IPS-NIHi7 (cell line): ENCODE results near the gene FAT3.

ENCODE experiments used
- DNase-seq: peaks from one replicate; pipeline ENCODE4 v3.0.0; 2012; ENCODE audit warnings: mixed read lengths; ENCODE audit errors: extremely low spot score

Gene FAT3

DNA sequence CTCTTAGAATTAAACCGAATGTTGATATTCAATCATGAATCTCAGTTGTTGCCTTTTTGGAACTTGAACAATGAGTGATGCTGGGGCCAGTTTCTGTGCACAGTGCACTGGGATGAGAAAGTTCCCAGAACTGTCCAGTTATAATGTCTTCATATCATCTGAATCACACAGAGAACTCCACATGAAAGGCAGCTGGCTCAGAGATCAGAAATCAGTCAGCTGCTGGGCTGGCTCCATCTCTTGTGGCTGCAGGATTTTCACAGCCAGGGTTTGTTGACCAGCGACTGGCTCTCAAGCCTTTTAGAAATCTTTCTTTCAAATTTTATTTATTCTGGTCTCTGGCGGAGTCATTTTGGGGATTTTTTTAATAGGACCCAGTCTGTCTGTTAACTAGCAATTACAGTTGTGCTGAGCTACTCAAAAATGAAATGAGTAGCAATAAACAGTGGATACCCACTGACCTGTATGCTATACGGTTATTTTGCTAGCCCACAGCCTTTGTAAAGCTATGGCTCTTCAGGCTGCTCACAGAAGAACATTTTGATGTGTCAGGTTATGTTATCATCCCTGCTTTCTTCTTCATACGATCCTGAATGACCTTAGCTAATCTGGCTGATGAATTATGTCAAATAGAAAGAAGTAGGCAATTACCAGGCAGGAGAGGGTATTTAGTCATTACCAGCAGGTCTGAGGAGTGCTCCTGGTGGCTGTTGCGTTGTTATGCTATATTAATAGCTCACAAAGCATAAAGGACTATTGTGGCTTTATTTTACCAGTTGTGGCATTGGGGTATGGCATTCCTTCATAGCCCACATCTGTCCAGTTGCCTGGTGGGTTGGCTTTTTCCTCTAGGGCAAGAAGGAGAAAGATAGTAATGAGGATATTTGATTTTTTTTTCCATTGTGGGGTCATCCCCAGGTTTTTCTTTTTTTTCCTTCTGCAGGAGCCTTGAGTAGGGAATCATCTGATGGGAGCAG lies 3.6 kb downstream of the FAT3 start:
- DNase-seq: no peak

DNA sequence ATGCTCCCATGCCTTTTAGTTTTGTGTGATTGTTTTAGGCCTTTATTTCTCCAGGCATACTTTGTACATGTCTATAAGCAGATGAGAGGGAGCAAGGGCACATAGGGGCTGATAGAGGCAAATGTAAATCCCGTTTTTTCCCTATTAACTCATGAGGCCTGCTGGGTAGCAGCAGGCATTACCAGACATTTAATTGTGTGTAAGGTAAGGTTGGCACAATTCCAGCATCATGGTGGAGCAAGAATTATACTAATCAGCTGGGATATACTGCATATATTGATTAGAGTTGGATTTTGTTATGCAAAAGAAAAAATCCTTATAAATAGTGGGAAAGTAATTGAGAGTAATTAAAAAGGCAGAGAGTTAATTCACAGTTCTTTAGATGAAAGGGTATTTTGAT lies 12.2 kb downstream of the FAT3 start:
- DNase-seq: no peak

DNA sequence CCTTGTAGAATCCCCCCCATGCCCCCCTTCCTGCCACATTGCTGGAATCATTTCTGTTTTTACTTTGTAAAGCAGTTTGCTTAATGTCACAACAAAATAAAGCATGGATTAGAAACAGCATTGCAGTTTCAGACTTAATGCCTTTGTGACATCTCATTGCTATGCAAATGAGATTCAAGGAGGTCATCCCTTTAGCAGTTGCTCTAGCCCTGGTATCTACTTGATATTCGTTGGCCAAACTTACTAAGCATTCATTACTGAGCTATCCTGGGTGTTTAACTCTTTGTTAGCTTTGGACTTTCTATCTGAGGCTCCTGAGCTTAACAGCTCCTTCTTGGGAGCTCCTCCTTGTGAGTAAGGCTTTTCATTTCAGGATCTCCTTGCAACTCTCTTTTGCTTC lies 16.3 kb downstream of the FAT3 start:
- peak; percentile 24 for DNase-seq

DNA sequence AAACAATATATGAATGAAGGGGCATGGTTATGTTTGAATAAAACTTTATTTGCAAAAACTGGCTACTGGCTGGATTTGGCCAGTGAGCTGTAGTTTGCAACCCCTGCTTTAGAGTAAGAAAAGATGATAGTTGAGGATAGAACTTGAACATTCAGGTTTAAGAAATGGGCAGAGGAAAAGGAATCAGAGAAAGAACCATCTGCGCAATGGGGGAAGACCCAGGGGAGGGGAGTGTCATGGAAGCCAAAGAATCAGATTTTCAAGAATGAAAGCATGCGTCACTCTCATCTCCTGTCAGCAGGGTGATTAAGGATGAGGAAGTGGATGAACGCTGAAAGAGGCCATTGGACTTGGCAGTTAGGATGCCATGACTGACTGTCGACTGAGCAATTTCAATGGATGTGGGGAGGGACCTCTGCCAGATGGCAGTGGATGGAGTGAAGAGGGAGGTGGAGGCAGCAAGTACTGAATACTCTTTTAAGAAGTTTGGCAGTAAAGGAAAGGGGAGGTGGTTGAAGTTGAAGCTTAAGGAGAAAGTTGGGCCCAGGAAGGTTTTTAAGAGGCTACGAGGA lies 21.2 kb downstream of the FAT3 start:
- no peak for DNase-seq

DNA sequence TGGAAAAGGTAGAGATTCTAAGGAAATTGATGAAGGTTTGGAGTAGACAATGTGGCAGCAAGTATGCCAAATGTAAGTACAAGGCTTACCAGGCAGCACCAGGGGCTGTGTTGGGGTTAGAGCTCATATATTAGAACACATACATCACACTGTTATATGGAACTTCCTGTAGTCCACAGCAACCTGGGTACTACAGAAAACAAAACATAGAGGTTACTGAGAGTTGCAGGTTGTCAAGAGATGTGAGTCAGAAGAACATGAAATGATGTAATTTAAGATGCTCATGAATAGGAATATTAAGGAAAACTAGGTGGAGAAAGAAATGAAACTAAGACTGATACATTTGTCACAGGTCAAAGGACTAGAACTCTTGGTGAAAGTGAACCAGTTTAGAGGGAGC lies 22.0 kb downstream of the FAT3 start:
- DNase-seq: no peak

DNA sequence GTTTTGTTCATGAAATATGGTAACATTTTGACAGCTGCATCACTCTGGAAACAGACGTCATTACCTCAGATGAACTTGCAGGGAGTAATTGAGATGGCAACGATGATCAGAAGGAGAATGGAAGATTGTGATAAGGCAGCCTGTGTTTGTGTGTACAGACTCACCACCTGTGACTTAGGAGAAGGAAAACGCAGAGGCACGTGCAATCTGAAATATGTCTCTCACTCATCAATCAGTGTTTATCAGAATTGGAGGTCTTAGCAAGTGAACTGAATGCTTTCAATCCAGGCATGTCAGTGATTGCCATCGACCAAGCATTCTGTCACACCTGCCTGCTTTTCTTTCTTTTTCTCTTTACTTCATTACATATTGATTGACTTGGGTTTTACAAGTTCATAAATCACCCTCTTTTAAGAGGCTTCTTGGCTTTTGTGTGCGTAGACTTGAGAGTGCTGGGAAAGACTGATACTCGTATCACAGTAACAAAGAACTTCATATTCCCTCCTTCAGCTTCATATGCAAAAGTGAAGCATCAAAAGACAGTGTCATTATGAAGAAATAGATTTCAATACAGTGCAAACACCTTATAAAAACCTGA lies 24.6 kb downstream of the FAT3 start:
- no peak for DNase-seq

DNA sequence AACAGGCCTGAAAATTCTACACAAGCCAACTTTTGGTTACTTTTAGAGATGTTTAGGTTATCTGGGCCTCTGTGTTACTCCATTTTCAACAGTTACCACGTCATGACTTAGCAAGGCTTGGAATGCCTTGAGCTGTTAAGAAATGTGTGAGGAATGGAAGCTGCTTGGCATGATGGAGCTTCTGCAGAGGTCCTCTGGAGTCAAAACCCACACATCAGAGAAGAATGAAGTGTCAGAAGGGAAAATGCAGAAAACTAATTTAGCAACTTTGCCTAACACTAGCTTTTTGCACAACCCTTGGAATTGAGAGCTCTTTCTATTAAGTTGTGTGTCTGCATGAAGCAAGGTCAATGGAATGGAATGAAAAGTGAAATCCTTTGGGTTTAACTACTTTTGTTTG lies 27.4 kb downstream of the FAT3 start:
- no peak for DNase-seq

DNA sequence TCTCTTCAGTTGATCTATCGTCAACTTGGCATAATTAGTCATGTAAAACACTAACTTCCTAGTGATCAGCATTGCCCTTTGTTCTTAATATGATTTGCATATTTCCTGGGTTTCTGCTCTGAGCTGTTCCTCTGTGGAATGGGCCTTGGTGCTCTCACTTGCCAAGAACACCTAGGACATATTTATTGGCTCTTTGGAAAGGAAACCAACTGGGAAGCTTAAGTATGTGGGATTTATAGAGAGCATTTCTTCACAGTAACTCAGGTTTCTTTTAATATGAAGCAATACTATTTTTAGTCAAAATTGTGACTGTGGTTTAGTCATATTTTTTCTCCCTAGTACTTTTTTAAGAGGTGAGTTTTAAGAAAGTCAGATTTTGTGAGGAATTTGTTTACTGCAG lies 28.8 kb downstream of the FAT3 start:
- no peak for DNase-seq

DNA sequence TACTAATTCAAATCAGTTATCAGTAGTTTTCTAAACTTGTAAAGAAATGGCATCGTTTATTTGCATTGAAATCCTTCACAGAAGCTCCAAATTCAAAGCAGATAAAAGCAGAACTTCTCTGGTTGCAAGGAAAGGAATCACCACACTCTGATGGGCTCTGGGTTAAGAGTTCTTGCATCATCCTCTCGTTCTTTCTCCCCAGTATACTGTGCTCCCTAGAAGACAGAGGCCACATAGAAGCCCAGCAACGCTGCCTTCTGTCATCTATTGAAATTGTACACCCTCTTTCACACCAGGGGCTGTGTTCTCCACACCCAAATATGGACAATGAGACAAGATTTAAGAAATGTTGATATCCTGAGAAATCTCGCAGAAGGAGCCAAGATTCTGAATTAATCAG lies 29.3 kb downstream of the FAT3 start:
- DNase-seq: no peak

DNA sequence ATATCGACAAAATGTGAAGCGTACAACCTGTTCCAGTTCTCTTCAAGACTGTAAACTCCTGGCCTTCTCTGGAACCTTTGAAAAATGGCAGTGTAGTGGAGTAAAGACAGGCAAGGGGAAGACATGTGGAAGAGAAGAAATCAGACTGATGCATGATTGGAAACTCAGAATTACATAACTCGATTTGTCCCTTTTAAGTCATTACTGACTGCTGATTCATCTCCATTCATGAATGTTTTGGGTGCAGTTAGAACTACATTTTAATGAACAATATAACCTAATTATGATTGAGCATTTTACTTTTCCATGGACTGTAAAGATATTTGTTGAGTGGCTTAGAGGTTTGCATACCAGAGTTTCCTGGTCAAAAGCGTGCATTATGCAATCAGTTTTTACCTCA lies 32.9 kb downstream of the FAT3 start:
- DNase-seq: no peak

DNA sequence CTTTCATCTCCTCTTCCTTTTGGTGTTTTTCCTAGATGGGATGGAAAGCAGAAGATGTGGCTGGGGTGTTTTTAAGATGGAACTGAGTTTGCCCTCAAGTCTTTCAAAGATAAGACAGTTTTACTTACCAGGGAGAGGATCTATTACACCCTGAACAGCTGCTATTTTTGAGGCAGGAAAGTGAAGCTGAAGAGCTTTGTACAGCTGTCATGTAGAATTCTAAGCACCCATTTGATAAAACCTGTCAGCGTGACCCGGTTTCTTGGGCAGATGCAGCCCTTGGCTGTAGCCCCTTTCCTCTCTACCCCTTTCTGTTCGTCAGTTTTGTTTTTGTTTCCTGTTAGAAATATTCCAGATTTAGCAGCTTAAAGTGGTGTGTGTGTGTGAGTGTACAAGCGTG lies 35.2 kb downstream of the FAT3 start:
- no peak for DNase-seq

DNA sequence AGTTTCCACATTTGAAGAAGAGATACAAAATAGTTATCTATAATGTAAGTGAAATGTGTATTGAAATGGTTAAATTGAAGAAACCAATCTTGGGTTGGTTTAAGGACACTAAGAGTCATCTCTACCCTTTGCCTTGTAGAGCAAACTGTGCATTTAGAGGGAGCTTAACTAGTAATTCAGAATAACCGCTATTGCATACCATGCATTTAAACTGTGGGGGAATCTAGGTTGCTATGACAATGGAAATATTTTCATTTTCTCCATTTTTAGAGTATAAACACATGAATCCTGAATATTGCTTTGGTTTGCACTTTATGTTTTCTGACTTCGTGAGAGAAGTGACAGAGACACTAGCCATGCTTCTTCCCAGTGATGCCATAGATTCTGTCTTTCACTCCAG lies 39.7 kb downstream of the FAT3 start:
- no peak for DNase-seq

DNA sequence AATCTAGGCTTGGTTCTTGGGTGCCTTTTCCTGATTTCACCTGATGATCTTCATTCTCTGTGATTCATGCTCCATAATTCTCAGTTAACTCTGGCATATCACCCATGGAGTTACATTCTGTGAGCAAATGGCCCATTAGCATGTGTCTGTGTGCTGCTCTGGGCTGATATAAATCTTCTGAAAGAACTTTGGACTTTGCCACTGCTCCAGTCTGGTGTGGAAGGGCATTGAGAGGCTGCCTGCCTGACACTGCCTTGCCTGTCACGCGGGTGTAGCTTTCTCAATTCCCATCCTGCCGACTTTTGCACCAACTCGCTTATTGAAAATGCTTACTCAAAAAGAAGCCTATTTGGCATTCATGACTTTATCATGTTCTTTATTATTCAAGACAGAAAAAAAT lies 42.2 kb downstream of the FAT3 start:
- no peak for DNase-seq

DNA sequence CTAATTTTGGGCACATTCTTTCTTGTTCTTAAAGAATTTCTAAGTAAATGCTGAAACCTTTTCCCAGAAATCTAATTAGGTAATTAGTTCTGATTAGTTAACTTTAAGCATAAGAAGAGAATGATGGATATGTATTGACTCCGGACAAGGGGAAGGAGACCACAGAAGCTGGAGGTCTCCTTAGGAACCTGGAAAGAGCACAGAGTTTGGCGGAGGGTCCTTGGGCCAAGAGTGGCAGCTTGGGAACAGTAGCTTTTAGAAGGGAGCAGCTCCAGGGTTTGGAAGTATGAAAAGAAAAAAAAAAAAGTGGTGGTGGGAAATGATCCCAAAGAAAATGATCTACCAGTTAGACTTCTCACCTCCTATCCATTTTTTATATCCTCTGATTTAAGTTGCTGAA lies 42.7 kb downstream of the FAT3 start:
- DNase-seq: no peak

DNA sequence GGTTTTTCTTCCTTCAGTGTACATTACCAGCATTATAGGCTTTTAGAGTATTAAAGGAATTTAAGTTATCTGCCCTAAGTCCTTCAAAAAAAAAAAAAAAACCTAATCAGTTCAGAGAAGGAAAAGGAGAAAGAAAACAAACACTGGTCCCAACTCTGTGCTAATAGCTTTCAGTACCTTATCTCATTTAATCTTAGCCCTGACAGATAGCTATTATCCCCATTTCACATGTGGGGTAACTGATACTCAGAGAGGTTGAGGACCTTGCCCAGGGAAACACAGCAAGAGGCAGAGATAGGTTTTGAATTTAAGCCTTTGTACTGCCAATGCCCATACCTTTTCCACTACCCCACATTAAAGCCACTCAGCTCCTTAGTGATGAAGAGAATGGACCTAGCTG lies 43.4 kb downstream of the FAT3 start:
- DNase-seq: no peak

DNA sequence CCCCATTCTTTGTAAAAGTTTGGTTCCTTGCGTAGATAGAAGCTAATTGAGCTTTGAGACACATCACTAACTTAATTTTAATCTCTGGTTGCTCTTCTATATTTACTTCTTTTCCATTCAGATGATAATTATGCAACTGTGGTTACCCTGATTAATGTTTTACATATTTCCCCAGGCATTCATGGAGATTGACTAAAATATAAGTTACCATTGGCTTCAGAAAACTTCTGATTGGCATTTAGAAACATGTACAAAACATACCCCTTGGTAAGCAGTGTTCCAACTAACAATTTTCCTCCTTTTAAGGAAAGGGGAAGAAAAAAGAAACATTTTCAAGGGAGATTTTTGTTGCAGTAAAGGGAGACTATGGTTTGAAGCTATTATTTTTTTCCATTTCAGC lies 43.9 kb downstream of the FAT3 start:
- DNase-seq: no peak

DNA sequence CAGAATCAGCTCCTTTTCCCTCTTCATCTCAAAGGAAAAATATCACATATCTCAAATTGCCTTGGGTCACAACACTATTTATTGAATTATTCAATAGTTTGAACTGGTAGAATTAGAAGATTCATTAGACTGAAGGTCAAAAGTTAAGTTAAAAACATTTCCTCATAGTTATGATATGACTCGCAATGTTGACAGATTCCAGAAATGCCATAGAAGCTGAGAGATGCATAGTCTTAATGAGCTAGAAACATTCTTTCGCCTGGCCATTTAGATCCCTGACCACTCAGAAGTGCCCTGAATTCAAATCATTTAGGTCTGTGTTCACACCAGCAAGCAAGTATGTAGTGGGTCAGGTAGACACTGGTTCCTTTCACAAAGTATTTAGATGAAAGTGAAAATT lies 44.4 kb downstream of the FAT3 start:
- peak; percentile 32 for DNase-seq

DNA sequence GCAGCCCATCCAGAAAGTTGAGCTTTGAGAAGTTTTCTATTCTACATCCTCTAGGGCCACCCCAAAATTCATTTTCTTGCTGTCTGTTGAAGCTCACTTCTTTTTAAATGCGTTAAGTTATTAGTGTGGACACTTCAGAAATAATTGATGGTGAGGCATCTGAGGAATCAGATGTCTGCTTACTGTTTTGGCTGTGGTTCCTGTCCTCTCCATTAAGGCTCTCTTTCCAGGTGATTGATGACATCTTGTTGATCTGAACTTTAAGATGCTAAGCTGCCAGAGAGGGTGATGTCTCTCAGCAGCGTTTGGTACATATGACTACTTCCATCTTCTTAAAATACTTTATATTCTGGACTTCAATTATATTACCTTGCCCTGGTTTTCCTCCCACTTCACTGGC lies 45.2 kb downstream of the FAT3 start:
- no peak for DNase-seq

DNA sequence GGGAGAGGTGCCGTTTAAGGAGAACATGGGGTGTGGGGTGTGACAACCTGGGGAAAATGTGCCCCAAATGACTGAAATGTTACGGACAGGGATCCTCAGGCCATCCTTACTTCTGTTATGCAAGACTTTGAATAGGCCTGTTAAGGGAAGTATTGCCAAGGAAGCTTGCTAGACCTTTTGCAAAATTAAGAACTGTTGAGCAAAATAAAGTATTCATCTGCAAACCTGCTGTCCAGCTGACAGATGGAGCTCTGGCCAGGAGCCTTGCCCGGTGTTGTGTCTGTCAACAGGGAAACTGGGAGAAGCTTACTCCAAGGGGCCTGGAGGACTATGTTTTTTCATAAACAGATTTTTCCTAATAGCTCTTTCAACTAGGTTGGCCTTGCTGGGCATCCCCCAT lies 48.0 kb downstream of the FAT3 start:
- DNase-seq: no peak
